Pancreas (tissue), 10 donors: ENCODE measurements around the gene HNRNPH2. TPM values are rescaled to one million over a fixed set of nuclear protein-coding genes. Genes with fewer than 3 reads are reported as not detected.

ENCODE experiments used
- ATAC-seq, 4 donors: fragments of 200-7000 bp; cut with Tn5 transposase; one replicate each; pipeline versions ENCODE4 v1.8.0 to v1.9.1; 2020; ENCODE audit warnings: mild to moderate bottlenecking in 4 of 4, moderate library complexity in 4 of 4
- DNase-seq, 6 donors: peaks; one replicate each; pipeline ENCODE4 v3.0.0-alpha.2; 2020
- FAIRE-seq: peaks from 2 replicates; lab custom pipeline; 2012; peaks lifted over from hg19 to GRCh38; lab: Jason Lieb, UNC
- H3K27ac ChIP-seq, 4 donors: fragments of 200-600 bp; sonication (generic); 1 replicate in 3 of 4; 2 replicates in 1 of 4; pipeline versions ENCODE4 v1.5.0 to v1.8.0; 2020
- H3K27me3 ChIP-seq, 4 donors: fragments of 200-600 bp; one replicate each; pipeline ENCODE4 v1.8.0; 2021
- H3K36me3 ChIP-seq, 3 donors: fragments of 200-600 bp; sonication (generic) in 1 of 3; one replicate each; pipeline versions ENCODE4 v1.5.0 to v1.8.0; 2020 to 2021
- H3K4me1 ChIP-seq, 3 donors: fragments of 200-600 bp; one replicate each; pipeline ENCODE4 v1.8.0; 2021
- H3K4me3 ChIP-seq, 4 donors: fragments of 200-600 bp; sonication (generic) in 2 of 4; one replicate each; pipeline versions ENCODE4 v1.5.0 to v1.8.0; 2020 to 2021
- H3K9me3 ChIP-seq, 4 donors: fragments of 200-600 bp; one replicate each; pipeline ENCODE4 v1.8.0; 2021
- WGBS, 2 donors: extraction: QIAGEN DNeasy Blood & Tissue Kit; methylation state at CpG; one replicate each; pipeline ENCODE4 v1.1.7; 2013; 5-methylcytosine and 5-hydroxymethylcytosine counted together
- intact Hi-C, 3 donors: fragments of 100-400 bp; cut with DNase I; formaldehyde crosslinking; loops; one replicate each; pipeline versions ENCODE4 v1.11.1 to v1.14.2; 2022
- polyA plus RNA-seq, 2 donors: library from polyadenylated mRNA; stranded (reverse); fragments of 200-250 nt; gene quantifications; one replicate each; pipeline ENCODE4 v1.2.3, GENCODE V29; 2013
- total RNA-seq, 6 donors: library from RNA; stranded (reverse); fragmentation: NEBNext Ultra II Directional in 4 of 6; extraction: Animal tissue kit (Norgen Biotek cat#: 25700) in 4 of 6; gene quantifications; one replicate each; pipeline versions ENCODE4 v1.2.1 to v1.2.4, GENCODE V29; 2021 to 2023
- TF ChIP-seq, protein P1 (sequence below), 4 donors: fragments of 200-600 bp; sonication (generic) in 3 of 4; IDR thresholded peaks; one replicate each; pipeline versions ENCODE4 v1.5.0 to v1.8.0; 2021; ENCODE audit warnings: antibody characterized with exemption in 4 of 4
- donor health status: healthy with polysubstance abuse.
- donor health status: DM: no; HTN: no; CAD: no; lungs with moderate emphysema.
- donor health status: DM: no; HTN: no; CAD: no.
- donor health status: control.
- donor health status: control.
- donor health status: Bipolar disorder and iron deficiency.
- donor health status: DM: yes; HTN: yes; CAD: no.
- donor health status: DM: no; HTN: no; CAD: no.
- donor health status: DM: no; HTN: no; CAD: no.
- donor health status: DM: yes; HTN: yes; CAD: no.

The HNRNPH2 gene
- total and polyA plus RNA-seq, 8 donors, result 15.0 to 42.5 (median 23.3) TPM

GRCh38 chrX:101362757-101363156 lies 45.3 kb upstream of the HNRNPH2 start:
- Histone ChIP-seq H3K4me3 (no peak overlapping the region), H3K36me3 (no peaks in the 10 kb centered on the region), H3K4me1 (no peaks in the 10 kb centered on the region), H3K27me3 (peaks cover 0 to 8% (median 0%) of the 10 kb centered on the region in 4 donors), H3K27ac (no peak overlapping the region), H3K9me3 (no peaks in the 10 kb centered on the region)
- intact Hi-C loops, result no loop called here
- DNase-seq, result no peak
- TF ChIP-seq, protein P1, sequence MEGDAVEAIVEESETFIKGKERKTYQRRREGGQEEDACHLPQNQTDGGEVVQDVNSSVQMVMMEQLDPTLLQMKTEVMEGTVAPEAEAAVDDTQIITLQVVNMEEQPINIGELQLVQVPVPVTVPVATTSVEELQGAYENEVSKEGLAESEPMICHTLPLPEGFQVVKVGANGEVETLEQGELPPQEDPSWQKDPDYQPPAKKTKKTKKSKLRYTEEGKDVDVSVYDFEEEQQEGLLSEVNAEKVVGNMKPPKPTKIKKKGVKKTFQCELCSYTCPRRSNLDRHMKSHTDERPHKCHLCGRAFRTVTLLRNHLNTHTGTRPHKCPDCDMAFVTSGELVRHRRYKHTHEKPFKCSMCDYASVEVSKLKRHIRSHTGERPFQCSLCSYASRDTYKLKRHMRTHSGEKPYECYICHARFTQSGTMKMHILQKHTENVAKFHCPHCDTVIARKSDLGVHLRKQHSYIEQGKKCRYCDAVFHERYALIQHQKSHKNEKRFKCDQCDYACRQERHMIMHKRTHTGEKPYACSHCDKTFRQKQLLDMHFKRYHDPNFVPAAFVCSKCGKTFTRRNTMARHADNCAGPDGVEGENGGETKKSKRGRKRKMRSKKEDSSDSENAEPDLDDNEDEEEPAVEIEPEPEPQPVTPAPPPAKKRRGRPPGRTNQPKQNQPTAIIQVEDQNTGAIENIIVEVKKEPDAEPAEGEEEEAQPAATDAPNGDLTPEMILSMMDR (IDR thresholded peaks at IDR 0.05), result no peak
- ATAC-seq, result no peak
- no peak for FAIRE-seq

DNA sequence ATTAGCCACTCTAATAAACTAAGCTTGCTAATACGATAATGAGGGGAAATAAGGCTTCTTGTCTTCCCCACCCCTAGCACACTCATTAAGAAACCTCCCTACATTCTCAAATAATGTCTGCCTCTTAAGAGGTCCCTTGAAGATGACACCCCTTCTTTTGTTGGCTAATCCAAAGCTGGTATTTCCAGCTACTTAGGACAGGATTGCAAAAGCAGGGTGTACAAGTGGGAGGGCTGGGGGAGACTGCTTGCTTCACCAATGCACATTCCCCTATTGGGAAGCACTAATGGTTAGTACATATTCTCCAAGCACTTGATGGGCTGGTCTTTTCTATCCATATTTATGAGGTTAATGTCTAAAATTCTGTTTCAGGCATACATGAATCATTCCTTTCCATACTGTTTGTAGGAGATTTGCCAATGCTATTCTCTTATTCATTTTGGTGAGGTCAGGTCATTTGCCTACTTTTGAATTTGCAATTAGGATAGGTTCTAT lies 42.7 kb upstream of the HNRNPH2 start:
- ATAC-seq, result no peak
- TF ChIP-seq, protein P1 (IDR thresholded peaks at IDR 0.05), result no peak
- Histone ChIP-seq H3K27ac (no peak overlapping the region), H3K9me3 (no peaks in the 10 kb centered on the region), H3K27me3 (peaks cover 0 to 21% (median 0%) of the 10 kb centered on the region in 4 donors), H3K4me1 (no peaks in the 10 kb centered on the region), H3K4me3 (no peak overlapping the region), H3K36me3 (no peaks in the 10 kb centered on the region)
- 75 to 91% methylated on average over 1 of the region's 1 CpG for WGBS, 2 donors
- no peak for DNase-seq
- no peak for FAIRE-seq
- intact Hi-C loops, result no loop called here

- DNase-seq (no peak), ATAC-seq (no peak), FAIRE-seq (no peak)
- H3K4me3 ChIP-seq, result no peak overlapping the region
- H3K9me3 ChIP-seq, result no peaks in the 10 kb centered on the region
- H3K27me3 ChIP-seq, result peaks cover 0 to 30% (median 0%) of the 10 kb centered on the region in 4 donors
- no peaks in the 10 kb centered on the region for H3K4me1 ChIP-seq
- intact Hi-C loops, result no loop called here
- H3K36me3 ChIP-seq, result no peaks in the 10 kb centered on the region
- H3K27ac ChIP-seq, result no peak overlapping the region
- TF ChIP-seq, protein P1 (IDR thresholded peaks at IDR 0.05), result no peak
Observed at GRCh38 chrX:101368800-101369199, 39.2 kb upstream of the HNRNPH2 start.

DNA sequence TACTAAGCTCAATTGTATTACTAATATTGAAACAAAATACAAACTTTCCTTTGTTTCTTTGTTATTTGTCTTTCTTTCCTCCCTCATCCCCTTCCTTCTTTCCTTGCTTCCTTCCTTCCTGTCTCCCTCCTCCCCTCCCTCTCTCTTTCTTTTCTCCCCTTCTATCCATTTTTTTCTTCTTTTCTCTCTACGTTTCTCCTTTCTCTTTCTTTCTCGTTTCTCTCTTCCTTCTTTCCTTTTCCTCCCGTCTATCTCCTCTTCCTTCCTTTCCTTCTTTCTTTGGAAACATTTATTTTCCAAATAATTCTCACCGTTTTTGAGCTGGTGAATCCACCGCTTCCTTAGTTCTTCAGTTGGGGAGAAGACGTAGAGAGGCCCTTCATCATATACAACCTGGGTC lies 38.3 kb upstream of the HNRNPH2 start:
- FAIRE-seq (no peak), ATAC-seq (no peak), DNase-seq (no peak)
- no peaks in the 10 kb centered on the region for H3K36me3 ChIP-seq
- intact Hi-C loops, result no loop called here
- 50 to 60% methylated on average over 6 of the region's 6 CpGs for WGBS, 2 donors
- H3K27ac ChIP-seq, result no peak overlapping the region
- TF ChIP-seq, protein P1 (IDR thresholded peaks at IDR 0.05), result no peak
- no peaks in the 10 kb centered on the region for H3K4me1 ChIP-seq
- H3K9me3 ChIP-seq, result no peaks in the 10 kb centered on the region
- peaks cover 0 to 36% (median 0%) of the 10 kb centered on the region in 4 donors for H3K27me3 ChIP-seq
- no peak overlapping the region for H3K4me3 ChIP-seq

- H3K4me3 ChIP-seq, result no peak overlapping the region
- TF ChIP-seq, protein P1 (IDR thresholded peaks at IDR 0.05), result no peak
- 56 to 57% methylated on average over 3 of the region's 3 CpGs for WGBS, 2 donors
- intact Hi-C loops, result no loop called here
- no peaks in the 10 kb centered on the region for H3K4me1 ChIP-seq
- H3K36me3 ChIP-seq, result no peaks in the 10 kb centered on the region
- H3K27ac ChIP-seq, result no peak overlapping the region
- no peak for DNase-seq
- no peak for ATAC-seq
- FAIRE-seq, result no peak
- no peaks in the 10 kb centered on the region for H3K9me3 ChIP-seq
- peaks cover 0 to 32% (median 0%) of the 10 kb centered on the region in 4 donors for H3K27me3 ChIP-seq
Observed at GRCh38 chrX:101370888-101371504, 37.0 kb upstream of the HNRNPH2 start.
